ENCODE results near the gene IRS2. TPM values are rescaled to one million over a fixed set of nuclear protein-coding genes. Genes with fewer than 3 reads are reported as not detected.
A peak's percentile ranks its signal among the peaks of the same experiment; 100 is the strongest.

IRS2 gene
- total RNA-seq, 2 donors from 2014 or later = 47.8 to 59.8 TPM

DNA sequence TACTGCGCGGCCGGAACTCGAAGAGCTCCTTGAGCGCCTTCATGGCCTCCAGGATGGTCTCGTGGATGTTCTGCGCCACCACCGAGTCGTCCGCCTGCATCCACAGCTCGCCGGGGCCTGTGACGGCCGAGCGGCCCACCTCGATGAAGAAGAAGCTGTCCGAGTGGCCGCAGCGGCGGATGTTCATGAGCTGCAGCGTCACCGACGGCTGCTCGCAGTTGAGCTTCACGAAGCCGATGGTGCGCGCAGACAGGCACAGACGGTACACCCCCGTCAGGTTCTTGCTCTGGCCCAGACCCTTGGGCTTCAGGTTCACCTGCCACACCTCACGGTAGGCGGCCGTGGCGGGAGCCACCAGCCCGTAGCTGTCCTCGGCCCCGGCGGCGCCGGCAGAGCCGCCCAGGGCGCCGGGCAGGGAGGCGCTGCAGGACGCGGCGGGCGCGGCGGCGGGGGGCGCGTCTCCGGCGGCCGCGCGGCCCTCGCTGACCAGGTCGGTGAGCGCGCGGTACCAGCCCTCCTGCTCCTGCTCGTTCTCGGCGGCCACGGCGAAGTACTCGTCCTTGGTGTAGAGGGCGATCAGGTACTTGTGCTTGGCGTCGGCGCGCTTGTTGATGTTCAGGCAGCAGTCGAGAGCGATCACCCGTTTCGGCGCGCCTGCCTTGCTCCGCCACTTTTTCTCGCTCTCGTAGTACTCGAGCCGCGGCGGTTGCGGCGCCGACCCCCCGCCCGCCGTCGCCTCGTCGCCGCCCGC, 1.1 kb downstream of the IRS2 start:
- no peak for DNase-seq (ENCODE audit: low spot score)
- TF ChIP-seq, protein P1, sequence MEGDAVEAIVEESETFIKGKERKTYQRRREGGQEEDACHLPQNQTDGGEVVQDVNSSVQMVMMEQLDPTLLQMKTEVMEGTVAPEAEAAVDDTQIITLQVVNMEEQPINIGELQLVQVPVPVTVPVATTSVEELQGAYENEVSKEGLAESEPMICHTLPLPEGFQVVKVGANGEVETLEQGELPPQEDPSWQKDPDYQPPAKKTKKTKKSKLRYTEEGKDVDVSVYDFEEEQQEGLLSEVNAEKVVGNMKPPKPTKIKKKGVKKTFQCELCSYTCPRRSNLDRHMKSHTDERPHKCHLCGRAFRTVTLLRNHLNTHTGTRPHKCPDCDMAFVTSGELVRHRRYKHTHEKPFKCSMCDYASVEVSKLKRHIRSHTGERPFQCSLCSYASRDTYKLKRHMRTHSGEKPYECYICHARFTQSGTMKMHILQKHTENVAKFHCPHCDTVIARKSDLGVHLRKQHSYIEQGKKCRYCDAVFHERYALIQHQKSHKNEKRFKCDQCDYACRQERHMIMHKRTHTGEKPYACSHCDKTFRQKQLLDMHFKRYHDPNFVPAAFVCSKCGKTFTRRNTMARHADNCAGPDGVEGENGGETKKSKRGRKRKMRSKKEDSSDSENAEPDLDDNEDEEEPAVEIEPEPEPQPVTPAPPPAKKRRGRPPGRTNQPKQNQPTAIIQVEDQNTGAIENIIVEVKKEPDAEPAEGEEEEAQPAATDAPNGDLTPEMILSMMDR (IDR thresholded peaks at IDR 0.05) = no peak
- H3K4me3 ChIP-seq = peak overlapping the region; percentile 79
- H3K36me3 ChIP-seq = peaks cover 33% of the 10 kb centered on the region
- H3K9me3 ChIP-seq = no peaks in the 10 kb centered on the region
- H3K4me1 ChIP-seq (ENCODE audit: control insufficient read depth in 1 of 2, low read depth in 2 of 2) = peaks cover 18 to 41% of the 10 kb centered on the region in 2 donors
- no peaks in the 10 kb centered on the region for H3K27me3 ChIP-seq (replicated peaks; ENCODE audit: insufficient read depth)
- no peak for ATAC-seq (ENCODE audit: insufficient number of reproducible peaks, low FRiP score, low read depth)
- H3K27ac ChIP-seq = peak overlapping the region; percentile 87 to 93

DNA sequence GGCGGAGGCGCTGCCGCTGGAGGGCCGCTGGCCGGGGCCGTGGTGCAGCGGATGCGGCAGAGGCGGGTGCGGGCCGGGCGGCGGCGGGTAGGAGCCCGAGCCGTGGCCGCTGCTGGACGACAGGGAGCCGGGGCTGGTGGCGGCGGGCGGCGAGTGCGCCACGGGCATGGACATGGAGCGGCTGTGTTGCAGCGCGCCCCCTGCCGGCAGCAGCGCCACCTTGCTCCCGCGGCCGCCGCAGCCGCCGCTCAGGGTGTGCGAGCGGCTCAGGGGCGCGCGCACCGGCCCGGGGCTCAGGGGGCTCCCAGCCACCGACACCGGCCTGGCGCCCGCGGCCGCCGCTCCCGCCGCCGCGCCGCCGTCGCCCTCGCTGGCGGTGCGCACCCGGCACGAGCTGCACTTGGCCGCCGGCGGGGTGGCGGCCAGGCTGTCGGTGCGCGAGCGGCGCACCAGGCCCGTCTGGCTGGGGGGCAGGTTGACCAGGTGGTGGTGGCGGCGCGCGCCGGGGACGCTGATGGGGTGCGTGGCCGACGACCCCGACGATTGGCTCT, 1.7 kb downstream of the IRS2 start:
- no peak for DNase-seq (ENCODE audit: low spot score)
- peak overlapping the region; percentile 87 to 93 for H3K27ac ChIP-seq
- peaks cover 18 to 41% of the 10 kb centered on the region in 2 donors for H3K4me1 ChIP-seq (ENCODE audit: control insufficient read depth in 1 of 2, low read depth in 2 of 2)
- H3K4me3 ChIP-seq = peak overlapping the region; percentile 80
- no peaks in the 10 kb centered on the region for H3K27me3 ChIP-seq (replicated peaks; ENCODE audit: insufficient read depth)
- no peaks in the 10 kb centered on the region for H3K9me3 ChIP-seq
- peak; percentile 15 for ATAC-seq (ENCODE audit: insufficient number of reproducible peaks, low FRiP score, low read depth)
- H3K36me3 ChIP-seq = peaks cover 35% of the 10 kb centered on the region
- TF ChIP-seq, protein P1 (IDR thresholded peaks at IDR 0.05) = peak; percentile 57

DNA sequence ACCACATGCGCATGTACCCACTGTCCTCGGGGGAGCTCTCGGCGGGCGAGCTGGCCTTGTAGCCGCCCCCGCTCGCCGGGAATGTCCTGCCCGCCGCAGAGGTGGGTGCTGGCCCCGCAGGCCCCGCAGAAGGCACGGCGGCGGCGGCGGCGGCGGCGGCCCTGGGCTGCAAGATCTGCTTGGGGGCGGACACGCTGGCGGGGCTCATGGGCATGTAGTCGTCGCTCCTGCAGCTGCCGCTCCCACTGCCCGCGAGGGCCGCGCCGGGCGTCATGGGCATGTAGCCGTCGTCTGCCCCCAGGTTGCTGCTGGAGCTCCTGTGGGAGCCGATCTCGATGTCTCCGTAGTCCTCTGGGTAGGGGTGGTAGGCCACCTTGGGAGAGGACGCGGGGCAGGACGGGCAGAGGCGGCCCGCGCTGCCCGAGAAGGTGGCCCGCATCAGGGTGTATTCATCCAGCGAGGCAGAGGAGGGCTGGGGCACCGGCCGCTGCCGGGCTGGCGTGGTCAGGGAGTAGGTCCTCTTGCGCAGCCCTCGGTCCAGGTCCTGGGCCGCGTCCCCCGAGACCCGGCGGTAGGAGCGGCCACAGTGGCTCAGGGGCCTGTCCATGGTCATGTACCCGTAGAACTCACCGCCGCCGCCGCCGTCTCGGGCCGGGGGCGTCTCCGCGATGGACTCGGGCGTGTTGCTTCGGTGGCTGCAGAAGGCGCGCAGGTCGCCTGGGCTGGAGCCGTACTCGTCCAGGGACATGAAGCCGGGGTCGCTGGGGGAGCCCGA, 2.4 kb downstream of the IRS2 start:
- peaks cover 24 to 43% of the 10 kb centered on the region in 2 donors for H3K4me1 ChIP-seq (ENCODE audit: control insufficient read depth in 1 of 2, low read depth in 2 of 2)

DNA sequence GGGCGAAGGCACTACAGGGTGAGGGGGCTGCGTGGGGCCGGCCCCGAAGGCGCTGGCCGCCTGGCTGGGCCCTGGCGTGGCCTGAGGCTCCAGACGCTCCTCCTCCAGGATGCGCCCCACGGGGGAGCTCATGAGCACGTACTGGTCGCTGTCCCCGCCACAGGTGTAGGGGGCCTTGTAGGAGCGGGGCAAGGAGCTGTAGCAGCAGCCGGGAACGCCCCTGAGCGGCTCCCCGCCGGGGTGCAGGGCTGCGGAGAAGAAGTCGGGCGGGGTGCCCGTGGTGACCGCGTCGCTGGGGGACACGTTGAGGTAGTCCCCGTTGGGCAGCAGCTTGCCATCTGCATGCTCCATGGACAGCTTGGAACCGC, 3.0 kb downstream of the IRS2 start:
- H3K4me3 ChIP-seq = peak overlapping the region; percentile 80
- no peaks in the 10 kb centered on the region for H3K9me3 ChIP-seq
- peaks cover 35% of the 10 kb centered on the region for H3K36me3 ChIP-seq

More for the DNA sequence above, 2.4 kb downstream of the IRS2 start:
- Histone ChIP-seq H3K9me3 (no peaks in the 10 kb centered on the region), H3K4me3 (peak overlapping the region; percentile 80), H3K36me3 (peaks cover 35% of the 10 kb centered on the region), H3K27me3 (replicated peaks; ENCODE audit: insufficient read depth) (no peaks in the 10 kb centered on the region), H3K27ac (peak overlapping the region; percentile 5 to 72)
- no peak for ATAC-seq (ENCODE audit: insufficient number of reproducible peaks, low FRiP score, low read depth)
- DNase-seq (ENCODE audit: low spot score) = no peak
- TF ChIP-seq, protein P1 (IDR thresholded peaks at IDR 0.05) = no peak

More for the DNA sequence above, 3.0 kb downstream of the IRS2 start:
- DNase-seq (ENCODE audit: low spot score) (no peak), ATAC-seq (ENCODE audit: insufficient number of reproducible peaks, low FRiP score, low read depth) (no peak)
- no peaks in the 10 kb centered on the region for H3K27me3 ChIP-seq (replicated peaks; ENCODE audit: insufficient read depth)
- no peak overlapping the region for H3K27ac ChIP-seq
- TF ChIP-seq, protein P1 (IDR thresholded peaks at IDR 0.05) = no peak
- H3K4me1 ChIP-seq (ENCODE audit: control insufficient read depth in 1 of 2, low read depth in 2 of 2) = peaks cover 27 to 41% of the 10 kb centered on the region in 2 donors

Data from thoracic aorta (tissue), 2 donors.